ENCODE results near the gene CA11. TPM values are rescaled to one million over a fixed set of nuclear protein-coding genes. Genes with fewer than 3 reads are reported as not detected.
A peak's percentile ranks its signal among the peaks of the same experiment; 100 is the strongest.

The CA11 gene
- total and polyA plus RNA-seq, 2 of the 8 experiments (the other 6 are each of a cell fraction or from before 2014, with no cell fraction given), result 51.7 to 71.4 TPM

GRCh38 chr19:48596679-48597465 is 49.1 kb downstream of the CA11 start:
- Histone ChIP-seq H3K4me2 (ENCODE audit: insufficient read depth in 1 of 2, low read depth in 2 of 2, low read length in 2 of 2) (no peak overlapping the region), H3K9me3 (ENCODE audit: insufficient read depth in 2 of 2, low read depth in 1 of 2, low read length in 1 of 2) (no peaks in the 10 kb centered on the region), H4K8ac (ENCODE audit: extremely low read depth, insufficient read depth, low read length) (peak overlapping the region; percentile 90), H2BK120ac (replicated peaks; ENCODE audit: low read depth, low read length) (no peak overlapping the region), H3K79me2 (ENCODE audit: control insufficient read depth in 1 of 2, insufficient read depth in 2 of 2, low read length in 2 of 2) (no peaks in the 10 kb centered on the region), H2BK20ac (ENCODE audit: low read length) (no peak overlapping the region), H3K27me3 (replicated peaks in 1 of 4; ENCODE audit: control insufficient read depth in 3 of 4, extremely low read depth in 1 of 4, insufficient read depth in 3 of 4, low read length in 3 of 4) (0 out of 7 replicates have a peak, but pooled peaks cover 0 to 2% (median 0%) of the 10 kb centered on the region in 4 experiments), H3K4me3 (ENCODE audit: extremely low read depth in 1 of 4, insufficient read depth in 2 of 4, low read depth in 3 of 4, low read length in 4 of 4) (no peak overlapping the region), H4K5ac (ENCODE audit: insufficient read length, low read depth, low read length) (no peak overlapping the region), H3K14ac (ENCODE audit: insufficient read length) (no peak overlapping the region), H3K18ac (ENCODE audit: extremely low read depth, low read length) (no peak overlapping the region), H2AFZ (ENCODE audit: low read length) (no peak overlapping the region), H3K79me1 (ENCODE audit: low read depth, low read length) (no peaks in the 10 kb centered on the region), H3K4ac (replicated peaks; ENCODE audit: insufficient read length, low read depth, low read length) (no peak overlapping the region), H3K23me2 (ENCODE audit: low read depth, low read length) (no peaks in the 10 kb centered on the region; the same call in 1 of the 2 replicates), H3K23ac (ENCODE audit: insufficient read length) (no peak overlapping the region), H3K4me1 (replicated peaks in 1 of 4; ENCODE audit: control insufficient read depth in 3 of 4, insufficient read depth in 4 of 4, low read length in 3 of 4) (no peaks in the 10 kb centered on the region), H2BK5ac (ENCODE audit: low read depth, low read length) (no peak overlapping the region), H4K91ac (replicated peaks; ENCODE audit: insufficient read length, low read length) (no peak overlapping the region), H2BK12ac (ENCODE audit: low read depth, low read length) (peak overlapping the region; percentile 39; the same call in 1 of the 2 replicates), H3K36me3 (ENCODE audit: control insufficient read depth in 2 of 4, insufficient read depth in 4 of 4, low read length in 3 of 4) (no peaks in the 10 kb centered on the region), H3K56ac (replicated peaks; ENCODE audit: insufficient read length, low read depth, low read length) (no peak overlapping the region), H3K27ac (ENCODE audit: low read depth, low read length) (no peak overlapping the region), H2AK5ac (ENCODE audit: low read depth, low read length) (no peak overlapping the region), H4K20me1 (replicated peaks in 1 of 2; ENCODE audit: control insufficient read depth in 1 of 2, insufficient read depth in 2 of 2, low read length in 2 of 2) (peaks cover 0 to 2% of the 10 kb centered on the region in 2 experiments), H3K9ac (replicated peaks in 1 of 4; ENCODE audit: extremely low read depth in 1 of 4, low read depth in 3 of 4, low read length in 3 of 4) (no peak overlapping the region), H2BK15ac (ENCODE audit: low read length) (no peak overlapping the region)
- WGBS, 2 experiments (ENCODE audit: extremely low coverage in 1 of 2, insufficient coverage in 1 of 2, insufficient read length in 1 of 2, insufficient replicate concordance in 2 of 2, low coverage in 1 of 2, low lambda C conversion rate in 2 of 2, missing lambda C conversion rate in 1 of 2), result 90% methylated on average over 38 of the region's 39 CpGs; no CpG with 5 or more reads in 1 of the 2 experiments
- FAIRE-seq, result no peak
- CTCF ChIA-PET (ENCODE audit: partially characterized antibody), result interaction anchor here (1.1 to 1.2 kb wide), 2 partner anchors 9 to 13 kb away, joined by 4 read pairs; no protein-coding TSS in a partner anchor
- POLR2A ChIA-PET (ENCODE audit: partially characterized antibody), result interaction anchor here (16.9 kb wide), 1 partner anchor 19 kb away, joined by 175 read pairs; the partner anchor contains the start of genes FAM83E, RPL18 and SPHK2
- DNase-seq (ENCODE audit: low read depth in 1 of 2, low spot score in 2 of 2), result no peak
- TF ChIP-seq NANOG (IDR thresholded peaks at IDR 0.05; ENCODE audit: insufficient read depth, low read depth, low read length, poor library complexity, severe bottlenecking), result no peak
- TF ChIP-seq SP2 (IDR thresholded peaks at IDR 0.05; ENCODE audit: low read length), result no peak
- no peak for TF ChIP-seq SIX5 (IDR thresholded peaks at IDR 0.05; ENCODE audit: low read depth, low read length)
- no peak for TF ChIP-seq EP300 (IDR thresholded peaks at IDR 0.05; ENCODE audit: borderline replicate concordance in 1 of 2, low read depth in 2 of 2, low read length in 2 of 2)
- TF ChIP-seq KDM1A (IDR thresholded peaks at IDR 0.05; ENCODE audit: borderline replicate concordance, low read length), result no peak
- no peak for TF ChIP-seq SIN3A (conservative IDR thresholded peaks at IDR 0.05 in 1 of 2, IDR thresholded peaks at IDR 0.05 in 1 of 2; ENCODE audit: low read depth in 1 of 2, low read length in 2 of 2)
- no peak for TF ChIP-seq SP4 (IDR thresholded peaks at IDR 0.05; ENCODE audit: low read length)
- no peak for TF ChIP-seq MAFK (IDR thresholded peaks at IDR 0.05; ENCODE audit: low read depth, low read length)
- no peak for TF ChIP-seq TCF12 (IDR thresholded peaks at IDR 0.05; ENCODE audit: low read depth, low read length)
- TF ChIP-seq EGR1 (IDR thresholded peaks at IDR 0.05; ENCODE audit: borderline replicate concordance, low read depth, low read length), result no peak

All from H1 (cell line).